ENCODE data around the gene TXNDC15.
"Not testable (repeated sequence)": the region's sequence is repeated elsewhere in the genome, so short reads cannot be mapped to it uniquely, and the experiment has no call there.

TXNDC15 gene

GRCh38 chr5:134873987-134874830 lies at the start of gene TXNDC15:
TSS of gene TXNDC15 (plus strand) at chr5:134874371. CDS start at chr5:134874428, 57 bp downstream.
- DNase-seq (ENCODE audit: low read depth): peak; percentile 74

- DNase-seq (ENCODE audit: low read depth): no peak
Observed at GRCh38 chr5:134824681-134825080, 49.5 kb upstream of the TXNDC15 start.

- no peak for DNase-seq (ENCODE audit: low read depth)
Observed at GRCh38 chr5:134825212-134825611, 49.0 kb upstream of the TXNDC15 start.

- no peak for DNase-seq (ENCODE audit: low read depth)
Observed at GRCh38 chr5:134833340-134834032, 40.7 kb upstream of the TXNDC15 start.

- DNase-seq (ENCODE audit: low read depth): no peak
Observed at GRCh38 chr5:134835623-134836022, 38.5 kb upstream of the TXNDC15 start.

- DNase-seq (ENCODE audit: low read depth): no peak
Observed at GRCh38 chr5:134837530-134838181, 36.5 kb upstream of the TXNDC15 start.

GRCh38 chr5:134838361-134838760 lies 35.8 kb upstream of the TXNDC15 start:
- not testable (repeated sequence) for DNase-seq (ENCODE audit: low read depth)

- no peak for DNase-seq (ENCODE audit: low read depth)
Observed at GRCh38 chr5:134840811-134841210, 33.4 kb upstream of the TXNDC15 start.

- no peak for DNase-seq (ENCODE audit: low read depth)
Observed at GRCh38 chr5:134844252-134844651, 29.9 kb upstream of the TXNDC15 start.

- no peak for DNase-seq (ENCODE audit: low read depth)
Observed at GRCh38 chr5:134845335-134845851, 28.8 kb upstream of the TXNDC15 start.

- peak; percentile 88 for DNase-seq (ENCODE audit: low read depth)
Observed at GRCh38 chr5:134845852-134846640, 28.1 kb upstream of the TXNDC15 start, which contains the start of gene C5orf24. TSS of gene C5orf24 (plus strand) at chr5:134845968. CDS start at chr5:134854901, 8,933 bp downstream.

GRCh38 chr5:134846641-134846960 lies 27.6 kb upstream of the TXNDC15 start:
- no peak for DNase-seq (ENCODE audit: low read depth)

- not testable (repeated sequence) for DNase-seq (ENCODE audit: low read depth)
Observed at GRCh38 chr5:134849434-134849933, 24.7 kb upstream of the TXNDC15 start.

- no peak for DNase-seq (ENCODE audit: low read depth)
Observed at GRCh38 chr5:134851307-134851923, 22.8 kb upstream of the TXNDC15 start.

GRCh38 chr5:134856465-134856864 lies 17.7 kb upstream of the TXNDC15 start:
- not testable (repeated sequence) for DNase-seq (ENCODE audit: low read depth)

- no peak for DNase-seq (ENCODE audit: low read depth)
Observed at GRCh38 chr5:134857401-134857800, 16.8 kb upstream of the TXNDC15 start.

GRCh38 chr5:134864707-134865106 lies 9.5 kb upstream of the TXNDC15 start:
- DNase-seq (ENCODE audit: low read depth): no peak

- no peak for DNase-seq (ENCODE audit: low read depth)
Observed at GRCh38 chr5:134873494-134873893, 677 bp upstream of the TXNDC15 start.

GRCh38 chr5:134874831-134875655 lies 872 bp downstream of the TXNDC15 start:
- DNase-seq (ENCODE audit: low read depth): no peak

- DNase-seq (ENCODE audit: low read depth): no peak
Observed at GRCh38 chr5:134877159-134877558, 3.0 kb downstream of the TXNDC15 start.
